ENCODE measurements around the gene TMEM31. TPM values are rescaled to one million over a fixed set of nuclear protein-coding genes. Genes with fewer than 3 reads are reported as not detected.

TMEM31 gene
- total RNA-seq, 1 experiment from 2014 or later, result 0.40 TPM

GRCh38 chrX:103674531-103675454 lies 35.9 kb upstream of the TMEM31 start:
- Histone ChIP-seq H3K36me3 (ENCODE audit: low read depth, low read length) (peaks cover 37% of the 10 kb centered on the region), H3K4me3 (ENCODE audit: low read length) (no peak overlapping the region), H3K9me3 (ENCODE audit: low read length) (no peaks in the 10 kb centered on the region), H2AFZ (ENCODE audit: low read length) (no peak overlapping the region), H3K79me2 (ENCODE audit: low read length) (peaks cover 17% of the 10 kb centered on the region; the same call in 1 of the 2 replicates), H3F3A (ENCODE audit: low read length, unreplicated experiment) (peaks cover 17% of the 10 kb centered on the region), H3K4me1 (ENCODE audit: insufficient read depth, low read length) (peaks cover 11% of the 10 kb centered on the region), H3K27me3 (ENCODE audit: low read length) (no peaks in the 10 kb centered on the region), H3K4me2 (ENCODE audit: low read length) (no peak overlapping the region), H4K20me1 (ENCODE audit: low read length) (peaks cover 23% of the 10 kb centered on the region), H3K9ac (ENCODE audit: low read length) (no peak overlapping the region), H3K9me2 (replicated peaks; ENCODE audit: low read length) (no peaks in the 10 kb centered on the region), H3K27ac (ENCODE audit: low read length) (no peak overlapping the region)
- no peak for DNase-seq
- ChIA-PET POLR2A (ENCODE audit: unreplicated experiment) (no interaction called here), CTCF (no interaction called here)
- intact Hi-C loops (cut with micrococcal nuclease), result loop anchor here (5.0 kb wide), 1 partner anchor 37 kb away; no protein-coding TSS in a partner anchor
- TF ChIP-seq CTCF (conservative IDR thresholded peaks at IDR 0.05; ENCODE audit: low read depth, low read length), result no peak
- TF ChIP-seq EZH2 (IDR thresholded peaks at IDR 0.05; ENCODE audit: low read length, unreplicated experiment), result no peak
- no peak for TF ChIP-seq EZH2phosphoT487 (IDR thresholded peaks at IDR 0.05; ENCODE audit: borderline replicate concordance, low read length)
- no TSS peak for BruUV-seq (replicated peaks)
- peak; percentile 38 for ATAC-seq

GRCh38 chrX:103678199-103678993 lies 32.3 kb upstream of the TMEM31 start:
- Histone ChIP-seq H2AFZ (ENCODE audit: low read length) (no peak overlapping the region), H3K9me2 (replicated peaks; ENCODE audit: low read length) (no peaks in the 10 kb centered on the region), H3K4me2 (ENCODE audit: low read length) (no peak overlapping the region), H3K9me3 (ENCODE audit: low read length) (no peaks in the 10 kb centered on the region), H3K27me3 (ENCODE audit: low read length) (no peaks in the 10 kb centered on the region), H3K9ac (ENCODE audit: low read length) (no peak overlapping the region), H4K20me1 (ENCODE audit: low read length) (peaks cover 28% of the 10 kb centered on the region), H3K27ac (ENCODE audit: low read length) (peak overlapping the region; percentile 49), H3K36me3 (ENCODE audit: low read depth, low read length) (peaks cover 70% of the 10 kb centered on the region), H3K4me3 (ENCODE audit: low read length) (no peak overlapping the region), H3K79me2 (ENCODE audit: low read length) (peaks cover 36% of the 10 kb centered on the region), H3K4me1 (ENCODE audit: insufficient read depth, low read length) (peaks cover 20% of the 10 kb centered on the region), H3F3A (ENCODE audit: low read length, unreplicated experiment) (peaks cover 23% of the 10 kb centered on the region)
- intact Hi-C loops (cut with micrococcal nuclease), result no loop called here
- DNase-seq (peak; percentile 65), ATAC-seq (peak; percentile 28)
- POLR2A ChIA-PET (ENCODE audit: unreplicated experiment), result interaction anchor here (0.6 kb wide), 1 partner anchor 52 kb away, joined by 3 read pairs; no protein-coding TSS in a partner anchor
- CTCF ChIA-PET, result interaction anchor here (0.6 kb wide), 1 partner anchor 48 kb away, joined by 5 read pairs; no protein-coding TSS in a partner anchor
- no peak for TF ChIP-seq EZH2 (IDR thresholded peaks at IDR 0.05; ENCODE audit: low read length, unreplicated experiment)
- no peak for TF ChIP-seq EZH2phosphoT487 (IDR thresholded peaks at IDR 0.05; ENCODE audit: borderline replicate concordance, low read length)
- TF ChIP-seq CTCF (conservative IDR thresholded peaks at IDR 0.05; ENCODE audit: low read depth, low read length), result no peak
- no TSS peak for BruUV-seq (replicated peaks)

All from PC-3 (cell line).